IMR-90 (cell line): ENCODE data around the gene AQP5.

Experiments
- CTCF ChIP-seq: conservative IDR thresholded peaks from 2 replicates; pipeline ENCODE4 v1.5.1; 2012; ENCODE audit warnings: mild to moderate bottlenecking, low read depth, low read length, improper control_type of control experiment
- MXI1 ChIP-seq: IDR thresholded peaks from 2 replicates; pipeline ENCODE4 v1.6.1; 2012; ENCODE audit warnings: low read depth, mild to moderate bottlenecking, low read length, moderate library complexity, borderline replicate concordance
- POLR2A ChIP-seq: IDR thresholded peaks from 2 replicates; pipeline ENCODE4 v1.6.1; 2012; ENCODE audit warnings: mild to moderate bottlenecking, low read depth, low read length
- RAD21 ChIP-seq: IDR thresholded peaks from 2 replicates; pipeline ENCODE4 v1.6.1; 2012; ENCODE audit warnings: low read length, improper control_type of control experiment
- RCOR1 ChIP-seq: IDR thresholded peaks from 2 replicates; pipeline ENCODE4 v1.6.1; 2012; ENCODE audit warnings: mild to moderate bottlenecking, low read length, improper control_type of control experiment; ENCODE audit not compliant: insufficient replicate concordance
- USF2 ChIP-seq: fragments of 150-350 bp; IDR thresholded peaks from 2 replicates; pipeline ENCODE4 v1.6.1; 2017; ENCODE audit warnings: mild to moderate bottlenecking, antibody characterized with exemption, low read length, low read depth

- TF ChIP-seq RCOR1 (no peak), CTCF (no peak), RAD21 (no peak), POLR2A (no peak), MXI1 (no peak), USF2 (no peak)
Measured at GRCh38 chr12:49954863-49955830, 6.5 kb upstream of the AQP5 start.
